NCI-H2196 (cell line): ENCODE measurements around the gene INPP5A.

Experiments
- DNase-seq: peaks from one replicate; lab custom pipeline; 2025; ENCODE audit not compliant: unreplicated experiment; lab: John Stamatoyannopoulos, UW

Gene INPP5A

GRCh38 chr10:132826524-132827422, 289.2 kb downstream of the INPP5A start:
- no peak for DNase-seq

GRCh38 chr10:132827423-132827789, 289.8 kb downstream of the INPP5A start:
- DNase-seq = no peak

GRCh38 chr10:132827861-132828539, 290.4 kb downstream of the INPP5A start:
- DNase-seq = no peak

- DNase-seq = no peak
Observed at GRCh38 chr10:132828681-132829080, 291.1 kb downstream of the INPP5A start.

GRCh38 chr10:132829403-132829802, 291.8 kb downstream of the INPP5A start:
- DNase-seq = no peak

- no peak for DNase-seq
Observed at GRCh38 chr10:132832186-132832969, 294.8 kb downstream of the INPP5A start.
